Aorta (tissue), 5 donors: ENCODE measurements around the gene PFKP. TPM values are rescaled to one million over a fixed set of nuclear protein-coding genes. Genes with fewer than 3 reads are reported as not detected.
"Not testable (repeated sequence)": the region's sequence is repeated elsewhere in the genome, so short reads cannot be mapped to it uniquely, and the experiment has no call there.

ENCODE experiments used
- ATAC-seq: fragments of 200-7000 bp; cut with Tn5 transposase; one replicate; pipeline ENCODE4 v1.9.1; 2022; ENCODE audit warnings: moderate library complexity; ENCODE audit not compliant: low FRiP score
- DNase-seq, 2 donors: peaks; one replicate each; pipeline ENCODE4 v3.0.0-alpha.2; 2020
- H3K27ac ChIP-seq, 2 donors: one replicate each; pipeline ENCODE4 v1.5.1; 2013; ENCODE audit warnings: low read length in 2 of 2, mild to moderate bottlenecking in 2 of 2, moderate library complexity in 2 of 2, control low read depth in 1 of 2, inconsistent platforms in 1 of 2, low read depth in 1 of 2
- H3K27me3 ChIP-seq, 2 donors: one replicate each; pipeline ENCODE4 v1.6.1; 2013; ENCODE audit warnings: control low read depth in 1 of 2, low read length in 1 of 2, mild to moderate bottlenecking in 1 of 2, moderate library complexity in 1 of 2; ENCODE audit not compliant: insufficient read depth in 2 of 2, control insufficient read depth in 1 of 2
- H3K36me3 ChIP-seq, 2 donors: one replicate each; pipeline ENCODE4 v1.6.1; 2013; ENCODE audit warnings: control low read depth in 1 of 2, low read length in 1 of 2, mild to moderate bottlenecking in 1 of 2; ENCODE audit not compliant: insufficient read depth in 2 of 2, control insufficient read depth in 1 of 2
- H3K4me1 ChIP-seq, 2 donors: one replicate each; pipeline ENCODE4 v1.6.1; 2013; ENCODE audit warnings: low read length in 2 of 2, control low read depth in 1 of 2, mild to moderate bottlenecking in 1 of 2, moderate library complexity in 1 of 2; ENCODE audit not compliant: insufficient read depth in 2 of 2, control insufficient read depth in 1 of 2
- H3K4me3 ChIP-seq, 2 donors: one replicate each; pipeline ENCODE4 v1.5.1; 2013; ENCODE audit warnings: low read length in 2 of 2, control low read depth in 1 of 2, mild to moderate bottlenecking in 1 of 2
- H3K9me3 ChIP-seq: one replicate; pipeline ENCODE4 v1.6.1; 2013; ENCODE audit warnings: mild to moderate bottlenecking, low read length; ENCODE audit not compliant: control insufficient read depth
- WGBS, 2 donors: extraction: QIAGEN DNeasy Blood & Tissue Kit; methylation state at CpG; one replicate each; pipeline ENCODE4 v1.1.7; 2013; 5-methylcytosine and 5-hydroxymethylcytosine counted together
- intact Hi-C, 2 donors: fragments of 100-400 bp; cut with DNase I; formaldehyde crosslinking; loops; one replicate each; pipeline versions ENCODE4 v1.14.2 to v1.15.0; 2022
- polyA plus RNA-seq, 2 donors: library from polyadenylated mRNA; stranded (reverse); fragments of 200-250 nt; gene quantifications; one replicate each; pipeline ENCODE4 v1.2.3, GENCODE V29; 2013
- total RNA-seq, 2 donors: library from RNA; stranded (reverse); fragmentation: NEBNext Ultra II Directional; extraction: Animal tissue kit (Norgen Biotek cat#: 25700); gene quantifications; one replicate each; pipeline ENCODE4 v1.2.1, GENCODE V29; 2021
- donor health status: healthy with polysubstance abuse.
- donor health status: Bipolar disorder and iron deficiency.
- donor health status: DM: no; HTN: no; CAD: no.
- donor health status: DM: no; HTN: no; CAD: no.
- donor health status: DM: yes; HTN: yes; CAD: no.

Gene PFKP
- total and polyA plus RNA-seq, 4 donors = 40.3 to 167 (median 119) TPM

DNA sequence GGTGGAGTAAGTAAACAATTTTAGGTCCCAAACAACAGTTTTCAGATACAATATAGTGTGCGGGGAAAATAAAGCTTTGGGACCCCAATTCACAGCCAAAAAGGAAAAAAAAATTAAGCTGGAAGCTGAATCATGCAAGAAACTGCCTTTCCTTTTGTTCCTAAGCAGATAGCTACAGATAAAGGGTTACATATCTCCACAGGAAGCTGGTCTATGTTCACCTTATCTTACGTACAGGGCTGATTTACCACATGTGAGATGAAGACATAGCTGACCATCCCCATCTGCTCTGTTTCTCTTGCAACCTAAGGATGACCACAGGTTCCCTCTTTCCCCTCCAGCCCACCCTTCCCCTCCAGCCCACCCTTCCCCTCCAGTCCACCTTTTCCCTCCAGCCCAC lies 14.2 kb upstream of the PFKP start:
- no peak for DNase-seq
- no peaks in the 10 kb centered on the region for H3K9me3 ChIP-seq
- H3K4me1 ChIP-seq = no peaks in the 10 kb centered on the region
- intact Hi-C loops = no loop called here
- ATAC-seq = no peak
- H3K27me3 ChIP-seq = no peaks in the 10 kb centered on the region
- 79 to 94% methylated on average over 2 of the region's 2 CpGs for WGBS, 2 donors
- no peaks in the 10 kb centered on the region for H3K36me3 ChIP-seq
- no peak overlapping the region for H3K27ac ChIP-seq
- H3K4me3 ChIP-seq = no peak overlapping the region

DNA sequence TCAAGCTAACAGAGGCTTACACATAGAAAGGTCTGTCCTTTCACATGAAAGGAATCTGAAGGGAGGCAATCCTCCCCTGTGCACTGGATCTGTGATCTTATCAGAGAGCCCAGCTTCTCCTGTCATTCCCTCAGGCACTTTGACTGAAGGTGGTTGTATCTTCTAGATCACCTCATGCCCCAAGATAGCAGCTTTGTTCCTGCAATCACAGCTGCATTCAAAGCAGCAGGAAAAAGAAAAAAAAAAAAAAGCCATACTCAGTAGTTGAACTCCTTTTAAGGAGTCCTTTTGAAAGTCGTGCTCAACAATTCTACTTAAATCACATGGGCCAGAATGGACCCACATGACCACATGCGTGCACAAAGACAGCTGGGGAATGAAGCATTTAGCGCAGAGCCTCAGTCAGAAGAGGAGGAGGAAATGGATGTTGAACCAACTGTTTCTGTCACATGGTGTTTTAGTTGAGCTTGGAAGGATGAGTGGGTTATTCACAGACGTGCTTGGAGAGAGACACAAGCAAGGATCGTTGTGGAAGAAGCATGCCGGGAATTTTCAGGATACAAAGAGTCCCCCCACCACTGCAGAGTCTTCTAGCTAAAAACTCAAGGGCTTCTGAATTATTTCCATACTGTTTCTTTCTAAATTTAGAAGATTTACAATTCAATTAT lies 13.0 kb upstream of the PFKP start:
- ATAC-seq = no peak
- DNase-seq = no peak

GRCh38 chr10:3054851-3055199 lies 12.5 kb upstream of the PFKP start:
- DNase-seq = no peak
- H3K27ac ChIP-seq = no peak overlapping the region
- H3K4me3 ChIP-seq = no peak overlapping the region

More for the DNA sequence above, 13.0 kb upstream of the PFKP start:
- no peaks in the 10 kb centered on the region for H3K9me3 ChIP-seq
- WGBS, 2 donors = 49 to 51% methylated on average over 6 of the region's 6 CpGs
- no peak overlapping the region for H3K27ac ChIP-seq
- H3K36me3 ChIP-seq = no peaks in the 10 kb centered on the region
- H3K4me3 ChIP-seq = no peak overlapping the region
- H3K4me1 ChIP-seq = no peaks in the 10 kb centered on the region
- intact Hi-C loops = no loop called here
- H3K27me3 ChIP-seq = no peaks in the 10 kb centered on the region

DNA sequence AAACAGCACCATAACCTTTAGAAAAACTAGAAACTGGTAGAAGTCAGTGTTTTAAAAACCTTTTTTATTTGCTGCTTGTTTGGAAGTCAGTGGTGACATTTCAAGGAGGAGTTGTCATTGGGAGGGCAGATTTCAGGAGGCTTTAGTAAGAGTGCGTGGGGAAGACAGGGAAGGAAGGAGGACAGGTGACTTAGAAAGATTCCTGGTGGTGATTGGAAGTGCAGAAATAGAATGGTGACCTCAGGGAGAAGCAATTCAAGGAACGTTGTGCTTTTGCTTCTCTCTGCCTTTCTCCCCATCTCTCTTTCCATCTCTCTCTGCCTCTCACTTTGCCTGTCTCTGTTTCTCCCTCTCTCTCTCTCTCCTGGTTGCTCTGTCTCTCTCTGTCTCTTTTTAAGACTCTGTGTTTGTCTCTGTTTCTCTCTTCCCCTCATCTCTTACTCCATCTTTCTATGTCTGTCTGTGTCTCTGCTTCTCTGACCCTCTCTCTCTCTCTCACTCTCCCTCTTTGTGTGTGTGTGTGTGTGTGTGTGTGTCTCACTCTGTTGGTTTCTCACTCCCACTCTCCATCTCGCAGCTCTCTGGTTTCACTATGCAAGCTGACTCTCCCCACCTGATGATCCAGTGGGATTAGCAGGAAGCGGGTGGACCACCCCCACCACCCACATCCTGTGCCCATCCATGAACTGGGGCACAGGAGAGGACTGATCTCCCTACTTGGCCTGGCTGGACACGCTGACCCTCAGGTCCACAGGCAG lies 10.9 kb upstream of the PFKP start:
- Histone ChIP-seq H3K27ac (no peak overlapping the region), H3K27me3 (no peaks in the 10 kb centered on the region), H3K36me3 (no peaks in the 10 kb centered on the region), H3K4me1 (no peaks in the 10 kb centered on the region), H3K4me3 (no peak overlapping the region), H3K9me3 (no peaks in the 10 kb centered on the region)
- ATAC-seq = peak; percentile 13
- intact Hi-C loops = no loop called here
- 53 to 56% methylated on average over 5 of the region's 5 CpGs for WGBS, 2 donors
- DNase-seq = no peak

More at GRCh38 chr10:3054851-3055199, 12.5 kb upstream of the PFKP start:
- no peak for ATAC-seq
- no peaks in the 10 kb centered on the region for H3K36me3 ChIP-seq
- no peaks in the 10 kb centered on the region for H3K27me3 ChIP-seq
- intact Hi-C loops = no loop called here
- no peaks in the 10 kb centered on the region for H3K4me1 ChIP-seq
- 54 to 59% methylated on average over 1 of the region's 1 CpG for WGBS, 2 donors
- H3K9me3 ChIP-seq = no peaks in the 10 kb centered on the region

DNA sequence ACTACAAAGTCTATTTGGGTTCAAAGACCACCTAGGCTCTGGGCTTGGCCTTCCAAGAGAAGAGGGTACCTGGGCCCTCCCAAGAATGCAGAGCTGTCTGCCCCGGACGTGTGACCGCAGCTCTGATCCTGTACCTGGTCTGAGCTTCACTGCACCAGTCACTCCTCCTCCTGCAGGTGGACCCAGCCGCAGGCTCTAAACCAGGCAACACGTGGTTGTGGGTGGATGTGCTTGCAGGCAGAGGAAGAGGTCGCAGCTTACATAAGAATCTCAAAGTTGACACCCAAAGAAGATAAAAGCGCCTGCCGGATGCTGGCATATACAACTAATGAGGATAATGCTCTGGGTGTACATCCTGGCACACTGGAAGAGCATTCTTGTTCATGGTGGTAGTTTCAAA lies 9.4 kb upstream of the PFKP start:
- H3K36me3 ChIP-seq = no peaks in the 10 kb centered on the region
- intact Hi-C loops = no loop called here
- ATAC-seq (no peak), DNase-seq (no peak)
- WGBS, 2 donors = 92 to 94% methylated on average over 8 of the region's 8 CpGs
- H3K4me1 ChIP-seq = no peaks in the 10 kb centered on the region
- H3K27me3 ChIP-seq = no peaks in the 10 kb centered on the region
- H3K9me3 ChIP-seq = no peaks in the 10 kb centered on the region
- no peak overlapping the region for H3K27ac ChIP-seq
- no peak overlapping the region for H3K4me3 ChIP-seq

DNA sequence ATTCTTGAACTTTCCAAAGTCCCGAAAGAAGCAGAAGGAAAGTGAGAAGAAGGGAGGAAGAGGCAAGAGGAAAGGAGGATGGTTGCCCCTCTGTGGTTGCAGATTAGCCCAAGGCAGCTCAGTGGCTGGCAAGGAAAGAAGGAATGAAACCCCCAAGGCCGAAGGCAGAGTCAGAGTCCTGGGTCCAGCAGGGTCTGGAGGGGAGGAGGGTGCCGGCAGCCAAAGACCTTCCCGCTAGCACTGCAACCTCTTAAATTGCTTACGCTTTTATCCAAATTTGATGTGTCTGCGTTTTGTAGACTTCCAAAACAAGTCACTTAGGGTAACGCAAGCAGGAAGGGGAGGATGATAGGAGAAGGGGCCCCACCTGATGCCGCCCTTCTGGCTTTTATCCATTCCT lies 7.4 kb upstream of the PFKP start:
- no peaks in the 10 kb centered on the region for H3K27me3 ChIP-seq
- no peak for DNase-seq
- no peak for ATAC-seq
- no peak overlapping the region for H3K27ac ChIP-seq
- no peaks in the 10 kb centered on the region for H3K4me1 ChIP-seq
- H3K4me3 ChIP-seq = no peak overlapping the region
- H3K36me3 ChIP-seq = no peaks in the 10 kb centered on the region
- intact Hi-C loops = no loop called here
- WGBS, 2 donors = 71 to 72% methylated on average over 8 of the region's 8 CpGs
- no peaks in the 10 kb centered on the region for H3K9me3 ChIP-seq

- no peak for DNase-seq
- no peaks in the 10 kb centered on the region for H3K4me1 ChIP-seq
- H3K27ac ChIP-seq = no peak overlapping the region
- no peaks in the 10 kb centered on the region for H3K36me3 ChIP-seq
- H3K9me3 ChIP-seq = no peaks in the 10 kb centered on the region
- 84 to 91% methylated on average over 4 of the region's 4 CpGs for WGBS, 2 donors
- no peaks in the 10 kb centered on the region for H3K27me3 ChIP-seq
- H3K4me3 ChIP-seq = no peak overlapping the region
- no peak for ATAC-seq
- intact Hi-C loops = no loop called here
Measured at GRCh38 chr10:3060481-3060889, 6.9 kb upstream of the PFKP start.

DNA sequence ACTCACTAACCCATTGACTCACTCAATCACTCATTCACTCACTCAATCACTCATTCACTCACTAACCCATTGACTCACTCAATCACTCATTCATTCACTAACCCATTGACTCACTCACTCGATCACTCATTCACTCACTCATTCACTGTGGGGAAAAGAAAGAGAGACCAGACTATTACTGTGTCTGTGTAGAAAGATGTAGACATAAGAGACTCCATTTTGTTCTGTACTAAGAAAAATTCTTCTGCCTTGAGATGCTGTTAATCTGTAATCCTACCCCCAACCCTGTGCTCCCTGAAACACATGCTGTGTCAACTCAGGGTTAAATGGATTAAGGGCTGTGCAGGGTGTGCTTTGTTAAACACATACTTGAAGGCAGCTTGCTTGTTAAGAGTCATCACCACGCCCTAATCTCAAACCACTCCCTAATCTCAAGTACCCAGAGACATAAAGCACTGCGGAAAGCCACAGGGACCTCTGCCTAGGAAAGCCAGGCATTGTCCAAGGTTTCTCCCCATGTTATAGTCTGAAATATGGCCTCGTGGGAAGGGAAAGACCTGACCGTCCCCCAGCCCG lies 5.9 kb upstream of the PFKP start:
- H3K36me3 ChIP-seq, DNase-seq, H3K4me3 ChIP-seq, H3K4me1 ChIP-seq, H3K9me3 ChIP-seq, H3K27me3 ChIP-seq, intact Hi-C loops, ATAC-seq, H3K27ac ChIP-seq: not testable (repeated sequence)
- WGBS, 2 donors = 66 to 72% methylated on average over 5 to 6 of the region's 6 CpGs
